Trophoblast cell (in vitro differentiated cells and primary cell): ENCODE results near the gene TNFSF18.

Source experiments
- DNase-seq, 2 donors: peaks; one replicate each; pipeline ENCODE4 v3.0.0-alpha.2; 2016
- H2AFZ ChIP-seq: 2 replicates; pipeline ENCODE4 v1.6.1; 2013; ENCODE audit warnings: low read length, moderate library complexity, mild to moderate bottlenecking; ENCODE audit not compliant: insufficient read depth, poor library complexity
- H2AK5ac ChIP-seq: 2 replicates; pipeline ENCODE4 v1.6.1; 2013; ENCODE audit warnings: mild to moderate bottlenecking, low read length
- H2BK120ac ChIP-seq: 2 replicates; pipeline ENCODE4 v1.6.1; 2013; ENCODE audit warnings: low read length, mild to moderate bottlenecking, moderate library complexity; ENCODE audit not compliant: insufficient read depth, poor library complexity
- H2BK12ac ChIP-seq: 2 replicates; pipeline ENCODE4 v1.6.1; 2013; ENCODE audit warnings: mild to moderate bottlenecking, low read length, moderate library complexity
- H2BK5ac ChIP-seq: 2 replicates; pipeline ENCODE4 v1.6.1; 2013; ENCODE audit warnings: low read length, low read depth, moderate library complexity, mild to moderate bottlenecking; ENCODE audit not compliant: poor library complexity
- H3K14ac ChIP-seq: 2 replicates; pipeline ENCODE4 v1.6.1; 2013; ENCODE audit warnings: mild to moderate bottlenecking, low read length
- H3K18ac ChIP-seq: 2 replicates; pipeline ENCODE4 v1.6.1; 2013; ENCODE audit warnings: mild to moderate bottlenecking, low read length
- H3K23ac ChIP-seq: 2 replicates; pipeline ENCODE4 v1.6.1; 2013; ENCODE audit warnings: low read length
- H3K27ac ChIP-seq: 2 replicates; pipeline ENCODE4 v1.5.1; 2013; ENCODE audit warnings: low read depth, mild to moderate bottlenecking, inconsistent platforms, low read length, moderate library complexity
- H3K27me3 ChIP-seq: 2 replicates; pipeline ENCODE4 v1.6.1; 2013; ENCODE audit warnings: inconsistent platforms, mild to moderate bottlenecking, low read length, moderate library complexity; ENCODE audit not compliant: insufficient read depth
- H3K36me3 ChIP-seq, 2 experiments: 1 replicate in 1 of 2; 2 replicates in 1 of 2; pipeline ENCODE4 v1.6.1; 2013; ENCODE audit warnings: low read length in 2 of 2, mild to moderate bottlenecking in 2 of 2, moderate library complexity in 1 of 2; ENCODE audit not compliant: insufficient read depth in 2 of 2, control insufficient read depth in 1 of 2
- H3K4ac ChIP-seq: 2 replicates; pipeline ENCODE4 v1.6.1; 2013; ENCODE audit warnings: low read depth, mild to moderate bottlenecking, low read length, moderate library complexity
- H3K4me1 ChIP-seq, 2 experiments: 1 replicate in 1 of 2; 2 replicates in 1 of 2; pipeline ENCODE4 v1.6.1; 2013; ENCODE audit warnings: low read length in 2 of 2, mild to moderate bottlenecking in 2 of 2, moderate library complexity in 1 of 2; ENCODE audit not compliant: insufficient read depth in 2 of 2, control insufficient read depth in 1 of 2
- H3K4me2 ChIP-seq: 2 replicates; pipeline ENCODE4 v1.6.1; 2013; ENCODE audit warnings: inconsistent platforms, mild to moderate bottlenecking, low read length, moderate library complexity
- H3K4me3 ChIP-seq: 2 replicates; pipeline ENCODE4 v1.5.1; 2013; ENCODE audit warnings: mild to moderate bottlenecking, low read depth, low read length, inconsistent platforms
- H3K79me1 ChIP-seq: one replicate; pipeline ENCODE4 v1.6.1; 2013; ENCODE audit warnings: low read length
- H3K79me2 ChIP-seq: 2 replicates; pipeline ENCODE4 v1.6.1; 2013; ENCODE audit warnings: low read length, mild to moderate bottlenecking; ENCODE audit not compliant: control insufficient read depth, insufficient read depth, poor library complexity
- H3K9ac ChIP-seq: 2 replicates; pipeline ENCODE4 v1.6.1; 2013; ENCODE audit warnings: mild to moderate bottlenecking, low read length
- H3K9me3 ChIP-seq: 2 replicates; pipeline ENCODE4 v1.6.1; 2013; ENCODE audit warnings: low read depth, mild to moderate bottlenecking, control low read depth, inconsistent platforms, low read length; ENCODE audit not compliant: insufficient read depth
- H4K12ac ChIP-seq: 2 replicates; pipeline ENCODE4 v1.6.1; 2013; ENCODE audit warnings: low read depth, mild to moderate bottlenecking, low read length, moderate library complexity
- H4K8ac ChIP-seq: 2 replicates; pipeline ENCODE4 v1.6.1; 2013; ENCODE audit warnings: low read depth, mild to moderate bottlenecking, low read length, moderate library complexity
- H4K91ac ChIP-seq: one replicate; pipeline ENCODE4 v1.6.1; 2013; ENCODE audit warnings: low read depth, mild to moderate bottlenecking, low read length, moderate library complexity
- WGBS: extraction: QIAGEN DNeasy Blood & Tissue Kit; methylation state at CpG from one replicate; pipeline ENCODE4 v1.1.7; 2013; ENCODE audit warnings: missing lambda C conversion rate; ENCODE audit not compliant: insufficient read length, insufficient coverage; ENCODE audit errors: extremely low coverage; 5-methylcytosine and 5-hydroxymethylcytosine counted together

The TNFSF18 gene

DNA sequence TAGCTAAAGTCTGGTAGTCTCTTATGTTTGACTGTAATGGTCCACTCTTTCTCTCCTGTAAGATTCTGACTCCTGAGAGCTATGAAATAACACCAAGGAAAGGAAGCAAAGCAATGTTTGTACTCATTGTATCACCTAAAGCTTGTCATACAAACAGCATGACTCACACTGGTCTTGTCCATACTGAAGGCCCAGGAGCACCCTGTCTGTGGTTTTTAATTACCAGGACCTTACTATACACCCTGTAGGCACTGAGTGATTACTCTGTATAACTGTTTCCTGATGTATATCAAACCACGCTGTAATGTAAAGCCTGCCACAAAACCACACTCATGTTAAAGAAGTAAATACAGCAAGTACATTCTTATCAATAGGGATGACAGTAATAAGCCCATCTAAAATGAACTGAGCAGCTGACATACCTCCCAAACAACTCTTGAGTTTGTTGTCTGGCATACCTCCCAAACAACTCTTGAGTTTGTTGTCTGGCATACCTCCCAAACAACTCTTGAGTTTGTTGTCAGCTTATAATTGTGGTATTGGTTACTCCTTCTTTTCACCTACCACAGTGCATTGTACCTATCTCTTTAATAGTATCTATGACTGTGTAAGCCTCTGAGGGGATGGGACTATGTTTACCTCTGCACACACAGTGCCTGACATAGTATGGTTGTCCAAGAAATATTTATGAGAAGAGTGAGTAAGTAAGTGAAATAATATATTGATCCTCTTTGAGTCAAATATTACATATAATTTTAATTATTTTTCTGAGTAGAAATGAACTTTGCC lies 11.6 kb upstream of the TNFSF18 start:
- Histone ChIP-seq H2AFZ (no peak overlapping the region), H2AK5ac (no peak overlapping the region), H4K12ac (no peak overlapping the region), H3K18ac (no peak overlapping the region), H4K8ac (no peak overlapping the region), H3K4ac (no peak overlapping the region), H3K79me2 (no peaks in the 10 kb centered on the region), H3K36me3 (no peaks in the 10 kb centered on the region), H3K9ac (no peak overlapping the region), H2BK5ac (no peak overlapping the region), H2BK120ac (no peak overlapping the region), H3K27ac (no peak overlapping the region), H3K27me3 (no peaks in the 10 kb centered on the region), H4K91ac (no peak overlapping the region), H3K23ac (no peak overlapping the region), H3K4me1 (no peaks in the 10 kb centered on the region), H3K4me2 (no peak overlapping the region), H3K79me1 (peaks cover 2% of the 10 kb centered on the region), H3K4me3 (no peak overlapping the region), H3K9me3 (no peaks in the 10 kb centered on the region), H3K14ac (no peak overlapping the region), H2BK12ac (no peak overlapping the region)
- no CpG with 5 or more reads among the region's 1 CpG for WGBS
- peak; percentile 24 to 75 for DNase-seq

DNA sequence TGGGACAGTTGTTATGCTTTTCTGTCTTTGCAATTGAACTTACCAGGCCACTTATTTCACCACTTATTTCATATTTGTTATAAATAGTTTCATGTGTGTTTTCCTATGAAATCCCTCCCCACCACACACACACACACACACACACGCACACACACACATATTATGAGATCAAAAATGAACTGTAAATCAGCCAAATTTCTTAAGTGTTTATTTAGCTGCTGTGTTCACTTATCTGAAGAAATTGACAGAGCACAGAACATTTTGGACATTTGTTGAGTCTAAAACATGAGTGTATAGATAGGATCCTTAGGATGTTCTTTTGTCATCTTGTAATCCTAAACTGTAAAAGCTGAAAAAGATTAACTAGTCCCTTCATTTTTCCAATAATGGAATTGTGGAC lies 7.8 kb upstream of the TNFSF18 start:
- Histone ChIP-seq H3K23ac (no peak overlapping the region), H3K14ac (no peak overlapping the region), H3K79me1 (no peaks in the 10 kb centered on the region), H4K12ac (no peak overlapping the region), H3K79me2 (no peaks in the 10 kb centered on the region), H3K36me3 (no peaks in the 10 kb centered on the region), H3K4ac (no peak overlapping the region), H3K4me2 (no peak overlapping the region), H3K27me3 (no peaks in the 10 kb centered on the region), H3K4me3 (no peak overlapping the region), H2AK5ac (no peak overlapping the region), H3K9ac (no peak overlapping the region), H2AFZ (no peak overlapping the region), H2BK120ac (no peak overlapping the region), H4K8ac (no peak overlapping the region), H2BK12ac (no peak overlapping the region), H4K91ac (no peak overlapping the region), H3K27ac (no peak overlapping the region), H2BK5ac (no peak overlapping the region), H3K9me3 (no peaks in the 10 kb centered on the region), H3K4me1 (no peaks in the 10 kb centered on the region), H3K18ac (no peak overlapping the region)
- no CpG with 5 or more reads among the region's 1 CpG for WGBS
- no peak for DNase-seq

DNA sequence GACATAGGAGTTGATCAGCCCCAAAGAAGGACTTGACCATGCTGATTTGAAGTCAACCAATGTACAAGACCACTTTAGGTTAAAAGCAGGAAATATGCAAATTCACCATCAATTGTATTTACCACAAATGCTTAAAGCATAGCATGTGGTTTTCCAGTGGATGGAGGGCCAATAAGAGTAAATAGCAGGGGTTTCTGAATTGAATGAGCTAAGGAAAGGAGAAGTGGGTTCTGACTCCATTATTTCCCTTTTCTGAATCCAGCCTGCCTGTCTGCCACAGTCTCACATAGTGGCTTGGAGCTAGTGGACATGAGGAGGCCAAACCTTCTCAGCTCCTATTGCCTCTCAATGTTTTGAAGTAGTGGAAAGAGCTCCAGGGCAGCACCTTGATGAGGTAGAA lies 7.2 kb upstream of the TNFSF18 start:
- H3K4ac ChIP-seq = no peak overlapping the region
- no peak overlapping the region for H2AFZ ChIP-seq
- H3K4me2 ChIP-seq = no peak overlapping the region
- H3K27me3 ChIP-seq = no peaks in the 10 kb centered on the region
- no peak overlapping the region for H4K8ac ChIP-seq
- DNase-seq = no peak
- H3K27ac ChIP-seq = no peak overlapping the region
- H3K79me1 ChIP-seq = no peaks in the 10 kb centered on the region
- no peak overlapping the region for H3K23ac ChIP-seq
- no peak overlapping the region for H2AK5ac ChIP-seq
- H3K9me3 ChIP-seq = no peaks in the 10 kb centered on the region
- no peak overlapping the region for H4K12ac ChIP-seq
- H3K9ac ChIP-seq = no peak overlapping the region
- no peak overlapping the region for H3K18ac ChIP-seq
- no peak overlapping the region for H4K91ac ChIP-seq
- H3K79me2 ChIP-seq = no peaks in the 10 kb centered on the region
- no peaks in the 10 kb centered on the region for H3K4me1 ChIP-seq
- H3K36me3 ChIP-seq = no peaks in the 10 kb centered on the region
- H2BK12ac ChIP-seq = no peak overlapping the region
- H2BK5ac ChIP-seq = no peak overlapping the region
- H3K14ac ChIP-seq = no peak overlapping the region
- no peak overlapping the region for H2BK120ac ChIP-seq
- H3K4me3 ChIP-seq = no peak overlapping the region

DNA sequence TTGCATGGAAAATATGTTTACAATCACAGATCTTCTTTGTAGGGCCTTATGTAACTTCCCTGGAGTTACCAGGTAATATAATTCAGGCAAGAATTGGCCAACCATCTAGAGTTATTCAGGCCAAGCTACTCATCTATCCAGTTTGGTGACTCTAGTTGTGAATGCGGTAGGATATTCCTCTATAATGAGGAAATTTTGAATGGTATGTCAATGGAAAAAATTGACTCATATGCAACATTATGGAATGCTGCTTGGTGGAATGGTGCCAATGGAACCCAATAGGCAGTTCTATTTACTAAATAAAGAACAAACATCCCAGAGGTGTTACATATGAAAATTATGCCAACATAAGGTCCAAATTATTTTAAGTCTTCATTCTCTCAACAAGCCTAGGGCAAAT lies 5.6 kb upstream of the TNFSF18 start:
- Histone ChIP-seq H3K4me2 (no peak overlapping the region), H3K23ac (no peak overlapping the region), H3K14ac (no peak overlapping the region), H3K4me1 (no peaks in the 10 kb centered on the region), H2BK12ac (no peak overlapping the region), H2BK5ac (no peak overlapping the region), H3K9me3 (no peaks in the 10 kb centered on the region), H3K79me2 (no peaks in the 10 kb centered on the region), H4K12ac (no peak overlapping the region), H3K27me3 (no peaks in the 10 kb centered on the region), H2AFZ (no peak overlapping the region), H3K9ac (no peak overlapping the region), H2BK120ac (no peak overlapping the region), H3K79me1 (no peaks in the 10 kb centered on the region), H4K8ac (no peak overlapping the region), H2AK5ac (no peak overlapping the region), H3K27ac (no peak overlapping the region), H4K91ac (no peak overlapping the region), H3K4ac (no peak overlapping the region), H3K36me3 (no peaks in the 10 kb centered on the region), H3K18ac (no peak overlapping the region), H3K4me3 (no peak overlapping the region)
- no CpG with 5 or more reads among the region's 1 CpG for WGBS
- peak; percentile 78 to 99 for DNase-seq
